Adrenal gland (tissue), 12 donors: ENCODE measurements around the gene AMACR. TPM values are rescaled to one million over a fixed set of nuclear protein-coding genes. Genes with fewer than 3 reads are reported as not detected.
"Not testable (repeated sequence)": the region's sequence is repeated elsewhere in the genome, so short reads cannot be mapped to it uniquely, and the experiment has no call there.

Source experiments
- DNase-seq, 7 donors: peaks; one replicate each; pipeline ENCODE4 v3.0.0-alpha.2; 2019 to 2020
- H3K27ac ChIP-seq, 5 donors: fragments of 200-600 bp; sonication (generic) in 4 of 5; 1 replicate in 3 of 5; 2 replicates in 2 of 5; pipeline versions ENCODE4 v1.5.1 to v1.8.0; 2016 to 2020; ENCODE audit warnings: mild to moderate bottlenecking in 1 of 5
- H3K27me3 ChIP-seq: fragments of 200-600 bp; 2 replicates; pipeline ENCODE4 v1.8.0; 2021
- H3K36me3 ChIP-seq, 2 donors: fragments of 200-600 bp; replicated peaks in 1 of 2; 1 replicate in 1 of 2; 2 replicates in 1 of 2; pipeline versions ENCODE4 v1.5.1 to v1.8.0; 2018 to 2022
- H3K4me1 ChIP-seq, 2 donors: fragments of 200-600 bp; replicated peaks in 1 of 2; 1 replicate in 1 of 2; 2 replicates in 1 of 2; pipeline versions ENCODE4 v1.5.1 to v1.8.0; 2018 to 2021
- H3K4me3 ChIP-seq, 4 donors: fragments of 200-600 bp; sonication (generic) in 3 of 4; one replicate each; pipeline ENCODE4 v1.5.1; 2016 to 2018
- H3K9me3 ChIP-seq, 3 donors: fragments of 200-600 bp; sonication (generic) in 1 of 3; replicated peaks in 1 of 3; 1 replicate in 2 of 3; 2 replicates in 1 of 3; pipeline versions ENCODE4 v1.5.1 to v1.8.0; 2016 to 2021
- CTCF ChIP-seq, 6 experiments: fragments of 450-650 bp in 4 of 6; fragments of 200-600 bp in 2 of 6; sonication (generic) in 1 of 6; IDR thresholded peaks; 1 replicate in 5 of 6; 2 replicates in 1 of 6; pipeline versions ENCODE4 v1.5.1 to v1.8.0; 2016 to 2021; ENCODE audit warnings: antibody characterized with exemption in 6 of 6, mild to moderate bottlenecking in 2 of 6, moderate library complexity in 1 of 6
- POLR2A ChIP-seq, 2 donors: fragments of 450-650 bp; IDR thresholded peaks; one replicate each; pipeline ENCODE4 v1.6.1; 2017; ENCODE audit warnings: antibody characterized with exemption in 2 of 2, mild to moderate bottlenecking in 2 of 2, moderate library complexity in 1 of 2
- WGBS, 4 donors: extraction: QIAGEN DNeasy Blood & Tissue Kit in 2 of 4; methylation state at CpG; one replicate each; pipeline versions ENCODE4 v1.1.5 to v1.1.7; 2013 to 2017; 5-methylcytosine and 5-hydroxymethylcytosine counted together
- intact Hi-C, 2 donors: fragments of 100-400 bp; cut with DNase I; formaldehyde crosslinking; loops; one replicate each; pipeline versions ENCODE4 v1.14.1 to v1.15.0; 2022 to 2023
- polyA plus RNA-seq, 3 donors: library from polyadenylated mRNA; stranded (reverse); fragments of 200-250 nt in 2 of 3; fragments of 350-450 nt in 1 of 3; fragmentation: Illumina TruSeq in 1 of 3; extraction: RNeasy Lipid Tissue Mini Kit (QIAGEN cat#74804) in 1 of 3; gene quantifications; one replicate each; pipeline ENCODE4 v1.2.3, GENCODE V29; 2013 to 2014
- total RNA-seq, 9 donors: library from RNA; depleted of rRNA in 4 of 9; stranded (reverse); fragments of >200 nt in 4 of 9; fragments of 120-200 nt in 1 of 9; fragmentation: NEBNext Ultra II Directional in 1 of 9; extraction: Animal tissue kit (Norgen Biotek cat#: 25700) in 1 of 9; gene quantifications; one replicate each; pipeline versions ENCODE4 v1.1.0 to v1.2.4, GENCODE V29; 2013 to 2023
- donor health status: healthy with polysubstance abuse.
- donor health status: Bipolar disorder and iron deficiency.
- donor health status: DM: yes; HTN: yes; CAD: no.
- donor health status: DM: no; HTN: no; CAD: no.
- donor health status: DM: no; HTN: no; CAD: no.
- donor health status: DM: yes; HTN: yes; CAD: no.

Gene AMACR
- total and polyA plus RNA-seq, 12 donors = 9.2 to 46.5 (median 25.4) TPM

DNA sequence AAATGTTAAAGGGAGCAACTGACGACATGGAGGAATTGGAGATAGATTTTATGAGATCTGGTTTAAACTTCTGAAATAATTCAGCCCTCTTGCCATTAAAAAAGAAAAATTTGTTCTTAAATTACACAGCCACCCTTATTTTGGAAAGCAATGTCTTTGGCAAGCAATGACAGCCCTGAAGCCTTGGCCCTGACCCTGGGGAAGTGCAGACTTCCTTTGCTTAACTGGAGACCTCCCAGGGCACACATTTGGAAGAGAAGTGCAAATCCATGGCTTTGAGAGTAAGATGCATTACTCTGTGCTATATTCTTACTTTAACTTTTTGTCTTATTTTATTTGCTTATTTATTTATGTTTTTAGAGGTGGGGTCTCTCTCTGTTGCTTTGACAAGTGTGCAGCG, 49.7 kb downstream of the AMACR start:
- no peak overlapping the region for H3K4me3 ChIP-seq
- WGBS, 4 donors = 60 to 70% (median 65%) methylated on average over 2 of the region's 2 CpGs
- intact Hi-C loops = no loop called here
- DNase-seq = no peak
- H3K9me3 ChIP-seq = no peaks in the 10 kb centered on the region
- H3K36me3 ChIP-seq = no peaks in the 10 kb centered on the region
- no peak for TF ChIP-seq POLR2A (IDR thresholded peaks at IDR 0.05)
- no peak for TF ChIP-seq CTCF (IDR thresholded peaks at IDR 0.05)
- no peaks in the 10 kb centered on the region for H3K27me3 ChIP-seq
- no peak overlapping the region for H3K27ac ChIP-seq
- H3K4me1 ChIP-seq = no peaks in the 10 kb centered on the region

DNA sequence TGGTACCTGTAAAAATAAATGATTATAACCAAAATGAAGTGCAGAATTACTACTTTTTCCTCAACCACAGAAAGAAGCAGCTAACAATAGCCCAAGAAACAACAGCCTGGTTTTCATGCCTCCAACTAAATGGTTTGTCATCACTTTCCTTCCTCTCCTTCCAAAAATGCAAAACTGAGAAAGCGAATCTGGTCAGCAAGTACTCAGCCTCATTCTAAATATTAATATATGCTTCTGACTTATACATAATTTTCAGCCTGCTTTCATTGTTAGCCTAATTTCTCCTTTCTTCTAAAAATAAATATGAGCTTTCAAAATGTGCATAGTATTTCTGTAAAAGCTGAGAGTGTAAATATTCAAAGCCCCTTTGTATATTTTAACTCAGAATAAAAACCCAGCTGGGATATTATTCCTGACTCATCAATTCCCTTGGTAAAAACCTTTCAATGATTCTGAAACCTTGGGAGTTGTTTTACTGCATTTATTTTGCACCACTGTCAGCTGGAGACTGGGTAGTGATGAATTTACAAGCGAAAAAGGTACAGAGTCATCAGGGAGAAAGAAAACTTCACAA, 50.2 kb downstream of the AMACR start:
- intact Hi-C loops = no loop called here
- no peak for TF ChIP-seq CTCF (IDR thresholded peaks at IDR 0.05)
- no peak for TF ChIP-seq POLR2A (IDR thresholded peaks at IDR 0.05)
- Histone ChIP-seq H3K4me1 (no peaks in the 10 kb centered on the region), H3K9me3 (no peaks in the 10 kb centered on the region), H3K4me3 (no peak overlapping the region), H3K36me3 (no peaks in the 10 kb centered on the region), H3K27ac (no peak overlapping the region), H3K27me3 (no peaks in the 10 kb centered on the region)
- 62 to 75% (median 67%) methylated on average over 2 of the region's 2 CpGs for WGBS, 4 donors
- no peak for DNase-seq

GRCh38 chr5:33952175-33952574, 55.7 kb downstream of the AMACR start:
- H3K4me3 ChIP-seq, H3K9me3 ChIP-seq, H3K4me1 ChIP-seq, DNase-seq, H3K27ac ChIP-seq, H3K36me3 ChIP-seq, H3K27me3 ChIP-seq, intact Hi-C loops: not testable (repeated sequence)
- WGBS, 4 donors = 63 to 69% (median 67%) methylated on average over 5 of the region's 5 CpGs

DNA sequence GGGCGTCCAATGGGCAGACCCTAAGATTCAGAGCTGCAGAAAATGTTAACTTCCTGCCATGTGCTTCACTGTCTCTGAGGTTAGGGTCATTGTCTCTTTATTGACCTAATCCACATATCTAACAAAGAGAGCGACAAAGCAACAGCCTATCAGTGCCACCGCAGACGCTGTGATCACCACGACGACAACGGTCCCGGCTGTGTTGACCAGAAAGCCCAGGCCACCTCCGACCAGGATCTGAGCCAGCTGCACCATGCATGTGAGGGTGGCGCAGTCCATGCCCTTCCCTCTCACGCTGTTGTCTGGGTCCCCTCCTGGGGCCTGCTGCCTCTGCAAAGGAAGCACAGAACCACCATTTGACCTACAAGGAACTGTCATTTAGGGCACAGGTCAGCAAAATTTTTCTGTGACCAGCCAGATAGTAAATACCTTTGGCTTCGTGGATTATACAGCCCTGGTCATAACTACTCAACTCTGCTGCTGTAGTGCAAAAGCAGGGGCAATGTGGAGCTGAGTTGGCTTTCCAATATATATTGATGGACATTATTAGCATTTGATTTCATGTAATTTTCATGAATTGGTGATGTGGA, 63.2 kb downstream of the AMACR start:
- no peaks in the 10 kb centered on the region for H3K36me3 ChIP-seq
- H3K9me3 ChIP-seq = no peaks in the 10 kb centered on the region
- WGBS, 4 donors = 86 to 93% (median 89%) methylated on average over 7 to 12 of the region's 12 CpGs
- intact Hi-C loops = loop anchor here in 1 of 2 donors (5.0 kb wide), 1 partner anchor 322 kb away; no protein-coding TSS in a partner anchor
- no peaks in the 10 kb centered on the region for H3K27me3 ChIP-seq
- no peak overlapping the region for H3K27ac ChIP-seq
- TF ChIP-seq CTCF (IDR thresholded peaks at IDR 0.05) (no peak), POLR2A (IDR thresholded peaks at IDR 0.05) (no peak)
- H3K4me3 ChIP-seq = no peak overlapping the region
- no peaks in the 10 kb centered on the region for H3K4me1 ChIP-seq
- DNase-seq = no peak

GRCh38 chr5:33941090-33941489, 66.8 kb downstream of the AMACR start:
- intact Hi-C loops = no loop called here
- WGBS, 4 donors = 78 to 89% (median 88%) methylated on average over 5 of the region's 5 CpGs
- no peak for DNase-seq
- Histone ChIP-seq H3K36me3 (no peaks in the 10 kb centered on the region), H3K4me3 (no peak overlapping the region), H3K27me3 (peaks cover 19% of the 10 kb centered on the region), H3K9me3 (no peaks in the 10 kb centered on the region), H3K4me1 (peaks cover 0 to 18% of the 10 kb centered on the region in 2 donors), H3K27ac (no peak overlapping the region)
- TF ChIP-seq CTCF (IDR thresholded peaks at IDR 0.05) = no peak
- no peak for TF ChIP-seq POLR2A (IDR thresholded peaks at IDR 0.05)
